ENCODE measurements around the gene ERN1.

The ERN1 gene

GRCh38 chr17:64083093-64083492 lies 46.9 kb downstream of the ERN1 start:
- DNase-seq = no peak

- DNase-seq = peak in 1 of 2 experiments; percentile 12
Observed at GRCh38 chr17:64081802-64082799, 47.8 kb downstream of the ERN1 start.

GRCh38 chr17:64080174-64080618 lies 49.7 kb downstream of the ERN1 start:
- no peak for DNase-seq

DNA sequence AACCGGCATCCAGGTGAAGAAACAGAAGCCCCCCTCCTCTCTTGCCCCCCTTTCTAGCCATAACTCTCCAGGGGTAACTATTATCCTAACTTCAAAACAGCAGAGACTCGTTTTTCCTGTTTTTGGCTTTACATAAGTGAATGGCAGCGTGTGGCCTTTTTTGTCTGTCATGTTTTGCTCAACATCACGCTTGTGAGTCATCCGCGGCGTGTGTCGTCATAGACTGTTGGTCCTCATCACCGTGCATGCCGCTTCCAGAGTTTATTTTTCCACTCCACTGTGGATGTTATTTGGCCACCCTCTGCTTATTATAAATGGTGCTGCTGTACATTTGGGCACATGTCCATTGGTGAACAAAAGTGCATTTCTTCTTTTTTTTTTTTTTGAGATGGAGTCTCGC lies 52.6 kb downstream of the ERN1 start:
- no peak for DNase-seq

DNA sequence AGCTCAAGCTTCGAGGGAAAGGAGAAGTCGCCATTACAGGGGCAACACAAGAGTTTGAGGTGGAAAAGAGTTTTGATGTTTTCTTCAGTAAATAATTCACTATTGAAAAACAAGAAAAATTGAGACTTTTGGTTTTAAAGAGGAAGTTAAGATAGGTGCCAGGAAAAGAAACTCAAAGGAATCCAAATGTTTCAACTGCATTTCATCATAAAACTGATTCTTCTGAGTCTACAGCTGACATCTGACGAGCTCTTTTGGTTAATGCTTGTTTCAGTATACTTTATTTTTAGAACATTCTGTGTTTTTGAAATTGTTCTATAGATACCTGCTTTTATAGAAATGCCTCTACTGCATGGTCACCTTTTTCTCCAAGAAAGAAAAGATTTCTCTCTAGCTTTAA lies 54.0 kb downstream of the ERN1 start:
- no peak for DNase-seq

- DNase-seq = no peak
Observed at GRCh38 chr17:64074704-64075426, 55.1 kb downstream of the ERN1 start.

DNA sequence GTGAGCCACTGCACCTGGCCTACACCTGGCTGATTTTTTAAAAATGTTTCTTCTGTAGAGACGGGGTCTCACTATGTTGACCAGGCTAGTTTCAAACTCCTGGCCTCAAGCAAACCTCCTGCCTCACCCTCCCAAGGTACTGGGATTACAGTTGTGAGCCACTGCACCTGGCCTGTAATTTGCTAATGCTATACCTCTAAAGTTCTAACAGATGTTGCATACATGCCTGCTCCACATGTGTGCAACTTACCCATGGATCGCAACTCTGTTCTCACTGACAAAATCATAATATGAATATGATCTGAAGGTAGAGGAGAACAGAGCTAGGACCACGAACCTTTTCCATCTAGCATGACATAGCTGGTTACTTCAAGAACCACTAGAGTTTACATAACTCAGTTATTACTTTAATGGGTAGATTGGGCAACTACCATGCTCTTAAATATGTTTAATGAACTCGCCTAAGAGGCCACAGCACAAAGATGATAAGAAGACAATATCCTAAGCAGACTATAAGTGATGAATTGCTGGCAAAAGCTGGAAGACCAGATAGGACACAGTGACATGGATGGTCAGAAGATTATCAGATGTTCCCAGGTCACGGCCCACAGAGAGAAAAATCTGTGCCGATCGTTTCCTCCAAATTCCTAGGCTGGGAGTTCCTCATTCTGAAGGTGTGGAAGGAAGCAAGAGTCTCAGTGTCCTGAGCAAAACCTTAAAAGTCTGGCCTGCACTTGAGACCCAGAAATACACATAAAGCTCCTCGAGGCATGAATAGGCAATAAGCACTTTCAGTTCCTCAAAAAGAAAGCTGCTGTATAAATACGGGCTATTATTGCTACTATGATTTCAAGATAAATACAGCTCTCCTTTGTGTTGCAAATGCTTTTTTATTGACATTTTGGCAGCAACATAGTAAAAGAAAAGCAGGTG lies 55.9 kb downstream of the ERN1 start:
- no peak for DNase-seq

GRCh38 chr17:64071111-64071510 lies 58.8 kb downstream of the ERN1 start:
- no peak for DNase-seq

GRCh38 chr17:64070213-64070612 lies 59.7 kb downstream of the ERN1 start:
- no peak for DNase-seq

DNA sequence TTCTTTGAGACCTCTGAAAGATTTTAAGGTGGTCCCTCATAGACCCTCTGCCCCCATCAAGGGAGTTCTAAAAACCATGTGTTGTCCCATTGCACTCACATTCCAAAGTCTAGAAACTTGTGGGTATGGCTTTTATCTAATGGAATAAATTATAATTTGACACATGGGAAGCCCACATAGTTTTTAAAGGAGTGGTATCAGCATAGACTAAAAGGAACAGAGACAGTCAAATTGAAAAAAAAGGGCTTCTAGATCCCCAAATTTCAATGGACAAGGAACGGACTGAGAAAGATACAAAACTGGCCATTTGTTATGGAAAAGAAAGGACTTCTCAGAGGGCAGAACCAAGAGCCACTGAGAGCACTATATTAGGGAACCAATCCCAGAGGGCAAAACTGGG lies 60.8 kb downstream of the ERN1 start:
- no peak for DNase-seq

DNA sequence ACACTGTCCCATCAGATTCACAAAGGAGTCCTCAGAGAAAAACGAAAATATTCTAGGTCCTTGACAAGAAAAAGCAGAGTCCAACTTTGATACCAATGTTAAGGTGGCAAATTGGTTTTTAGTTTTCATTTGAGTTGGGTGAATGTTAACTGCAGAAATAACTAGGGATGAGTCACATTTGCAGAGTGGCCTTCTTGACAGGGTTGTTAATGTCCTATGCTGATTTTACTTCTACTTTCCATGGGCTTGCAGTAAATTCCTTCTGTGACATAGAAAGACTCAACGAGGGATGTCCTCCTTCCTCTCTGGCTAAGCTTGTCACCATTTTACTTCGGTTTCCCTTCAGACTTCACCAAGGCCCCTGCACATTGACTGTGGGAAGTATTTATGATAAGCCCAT lies 62.3 kb downstream of the ERN1 start:
- no peak for DNase-seq

DNA sequence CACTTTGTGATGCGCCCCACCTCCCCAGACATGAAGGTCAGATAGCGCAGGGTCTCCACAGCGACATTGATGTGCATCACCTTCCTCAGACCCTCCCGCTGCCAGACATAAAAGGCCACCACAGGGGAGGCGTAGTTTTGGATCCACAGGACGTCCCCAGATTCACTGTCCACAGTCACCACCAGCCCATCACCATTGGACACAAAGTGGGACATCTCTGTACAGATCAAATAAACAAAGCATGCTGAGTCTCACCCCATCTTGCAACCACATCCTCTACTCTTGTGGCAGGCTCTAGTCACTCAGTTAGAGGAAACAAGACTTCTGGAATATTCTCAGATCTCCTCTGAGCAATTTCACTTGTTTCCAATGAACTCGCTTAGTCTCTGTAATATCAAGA lies 63.2 kb downstream of the ERN1 start:
- no peak for DNase-seq

- DNase-seq = no peak
Observed at GRCh38 chr17:64065161-64065560, 64.8 kb downstream of the ERN1 start.

DNA sequence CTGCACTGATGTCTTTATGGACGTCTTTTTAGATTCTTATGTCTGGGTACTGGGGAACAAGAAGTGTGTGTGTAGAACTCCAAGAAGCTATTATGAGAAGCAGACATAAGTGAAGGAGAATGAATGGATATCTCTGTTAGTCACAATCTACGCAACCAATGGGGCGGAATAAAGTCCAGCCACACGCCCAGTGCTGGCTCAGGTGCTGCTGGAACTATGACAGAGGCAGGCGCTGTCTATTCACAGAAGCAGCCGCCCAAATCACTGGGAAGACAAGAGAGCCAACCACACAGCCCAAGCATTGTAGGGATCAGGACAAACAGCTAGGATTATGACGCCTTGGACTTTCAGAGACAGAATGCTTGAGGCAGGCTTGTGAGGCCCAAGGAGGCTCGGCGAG lies 65.6 kb downstream of the ERN1 start:
- no peak for DNase-seq

DNA sequence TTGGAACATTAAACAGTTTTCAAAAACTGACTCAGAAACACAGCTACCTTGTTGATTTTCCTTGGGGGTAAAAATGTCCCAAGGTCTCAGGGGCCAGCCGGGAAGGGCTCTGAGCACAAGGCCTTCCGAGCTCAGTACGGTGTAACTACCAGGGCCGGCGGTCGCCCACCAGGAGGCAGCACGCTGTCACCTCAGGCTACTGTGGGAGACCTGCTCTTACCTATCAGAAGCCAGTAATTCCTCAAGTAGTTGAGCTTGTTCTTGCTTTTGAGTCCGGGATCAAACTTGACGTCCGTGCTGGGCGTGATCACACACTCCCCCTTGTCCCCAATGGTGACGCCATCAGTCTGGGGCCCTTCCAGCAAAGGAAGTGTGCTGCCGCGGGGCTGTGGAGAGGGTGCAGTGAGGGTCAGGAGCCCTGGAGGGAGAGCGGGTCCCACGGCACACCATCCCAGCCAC lies 66.1 kb downstream of the ERN1 start:
- peak; percentile 47 to 55 for DNase-seq

DNA sequence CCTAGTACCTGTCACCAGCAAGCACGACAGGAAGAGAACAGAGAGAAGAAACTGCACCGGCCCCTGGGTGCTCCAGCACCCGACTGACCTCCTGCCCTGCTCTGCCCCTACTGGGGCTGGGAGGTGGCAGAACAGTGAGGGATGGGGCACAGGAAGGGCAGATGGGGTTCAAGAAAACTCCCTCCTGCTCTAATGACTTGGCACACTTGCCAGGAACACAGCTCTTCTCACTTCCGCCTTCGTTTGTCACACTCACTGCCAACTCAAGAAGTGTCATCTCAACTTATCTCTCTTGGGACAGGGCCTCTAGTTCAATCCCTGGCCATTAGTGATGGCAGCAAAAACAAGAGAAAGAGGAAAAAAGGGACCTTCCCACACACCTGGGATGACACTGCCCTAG lies 66.9 kb downstream of the ERN1 start:
- no peak for DNase-seq

DNA sequence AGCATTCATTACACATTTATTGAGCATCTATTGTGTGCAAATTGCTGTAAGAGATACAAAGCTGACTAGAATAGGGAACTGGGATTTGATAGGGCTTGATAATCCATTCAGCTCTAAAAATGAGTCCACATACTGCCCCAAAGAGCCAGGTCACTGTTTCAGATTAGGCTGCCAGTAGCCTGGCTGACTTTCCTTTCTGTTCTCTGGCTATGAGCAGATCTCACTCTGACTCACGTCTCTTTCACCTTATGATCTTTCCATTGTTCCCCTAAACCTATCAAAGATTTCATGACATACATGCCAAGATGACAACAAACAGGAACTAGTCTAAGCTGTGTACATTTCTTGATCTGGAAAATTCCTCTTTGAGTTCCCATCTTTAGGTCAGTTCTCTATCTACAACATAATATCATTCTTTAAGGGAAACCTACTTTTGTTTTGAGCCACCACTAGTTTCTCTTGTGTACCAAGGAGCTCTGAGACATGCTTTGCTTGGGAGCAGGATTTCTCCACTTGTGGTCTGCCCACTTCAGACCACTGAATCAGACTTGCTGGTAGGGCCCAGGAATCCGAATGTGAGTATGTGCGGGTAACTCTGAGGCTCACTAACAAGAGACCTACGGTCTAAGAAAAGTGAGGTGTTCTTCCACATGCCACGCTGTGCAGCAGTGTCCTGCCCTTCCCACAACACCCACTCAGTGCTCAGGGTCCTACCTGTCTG lies 68.6 kb downstream of the ERN1 start:
- DNase-seq = no peak

DNA sequence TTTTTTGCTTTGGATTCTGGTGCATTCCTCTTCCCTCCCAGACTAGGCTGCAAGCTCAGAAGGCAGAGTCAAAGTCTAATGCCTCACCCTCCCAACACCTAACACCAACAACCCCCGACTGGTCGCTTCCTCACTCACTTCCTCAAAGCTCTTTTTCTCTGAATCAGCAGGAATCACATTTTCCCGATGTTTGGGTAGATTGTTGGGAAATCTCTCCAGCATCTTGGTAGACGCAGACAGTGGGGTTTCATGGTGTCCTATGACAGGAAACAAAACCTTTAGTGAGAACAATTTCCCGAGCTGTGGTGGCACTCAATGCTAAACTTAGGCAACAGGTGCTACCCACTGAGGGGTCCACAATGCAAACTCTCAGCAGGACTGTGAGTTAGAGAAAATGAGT lies 69.6 kb downstream of the ERN1 start:
- no peak for DNase-seq

- no peak for DNase-seq
Observed at GRCh38 chr17:64059756-64060155, 70.2 kb downstream of the ERN1 start.

DNA sequence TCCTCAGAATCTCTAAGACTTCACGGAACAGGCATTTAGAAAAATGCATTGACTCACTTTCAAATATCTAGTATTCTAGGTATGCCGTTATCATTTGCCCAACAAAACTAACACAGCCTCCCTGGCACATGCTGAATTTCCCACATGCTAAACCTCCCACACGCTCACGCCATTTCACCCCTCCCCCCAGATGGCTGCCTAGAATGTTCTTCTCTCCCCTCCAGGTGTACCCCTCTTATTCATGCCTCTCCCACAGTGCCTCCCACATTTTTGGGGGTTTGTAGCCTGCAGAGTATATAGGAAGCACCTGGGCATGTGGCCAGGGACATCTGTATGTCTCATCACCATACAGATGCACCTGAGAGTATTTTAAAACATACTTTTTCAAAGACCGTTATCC lies 71.3 kb downstream of the ERN1 start:
- DNase-seq = no peak

GRCh38 chr17:64057701-64058263 lies 72.2 kb downstream of the ERN1 start:
- no peak for DNase-seq
